CD4-positive, alpha-beta T cell treated with Interleukin-15 for 4 hours (primary cell): ENCODE data around the gene SLC35A5.
"Not testable (repeated sequence)": the region's sequence is repeated elsewhere in the genome, so short reads cannot be mapped to it uniquely, and the experiment has no call there.

Experiments used
- DNase-seq: peaks from one replicate; pipeline ENCODE4 v3.0.0-alpha.2; 2020; ENCODE audit warnings: low spot score

SLC35A5 gene

GRCh38 chr3:112561734-112562529 is at the start of gene SLC35A5, which contains the start of gene ATG3:
TSS of gene SLC35A5 (plus strand) at chr3:112562045. CDS start at chr3:112563404, 1,359 bp downstream.
TSS of gene ATG3 (minus strand) at chr3:112561962. CDS start at chr3:112561528, 434 bp downstream.
- DNase-seq, result peak; percentile 99

GRCh38 chr3:112512320-112512719 is 49.5 kb upstream of the SLC35A5 start:
- no peak for DNase-seq

GRCh38 chr3:112514527-112515128 is 47.2 kb upstream of the SLC35A5 start:
- DNase-seq, result peak; percentile 13

GRCh38 chr3:112518970-112519369 is 42.9 kb upstream of the SLC35A5 start:
- not testable (repeated sequence) for DNase-seq

- peak; percentile 74 for DNase-seq
Measured at GRCh38 chr3:112519424-112520001, 42.3 kb upstream of the SLC35A5 start.

- DNase-seq, result not testable (repeated sequence)
Measured at GRCh38 chr3:112524127-112524526, 37.7 kb upstream of the SLC35A5 start.

GRCh38 chr3:112530573-112530972 is 31.3 kb upstream of the SLC35A5 start:
- no peak for DNase-seq

- peak; percentile 49 for DNase-seq
Measured at GRCh38 chr3:112531358-112531781, 30.5 kb upstream of the SLC35A5 start.

- no peak for DNase-seq
Measured at GRCh38 chr3:112539825-112540650, 21.8 kb upstream of the SLC35A5 start.

- no peak for DNase-seq
Measured at GRCh38 chr3:112546216-112546759, 15.6 kb upstream of the SLC35A5 start.

GRCh38 chr3:112550859-112551258 is 11.0 kb upstream of the SLC35A5 start:
- no peak for DNase-seq

GRCh38 chr3:112555535-112556170 is 6.2 kb upstream of the SLC35A5 start:
- DNase-seq, result no peak

- DNase-seq, result no peak
Measured at GRCh38 chr3:112557976-112558375, 3.9 kb upstream of the SLC35A5 start.

- DNase-seq, result no peak
Measured at GRCh38 chr3:112560307-112560706, 1.5 kb upstream of the SLC35A5 start.

GRCh38 chr3:112560721-112561483 is 943 bp upstream of the SLC35A5 start:
- peak; percentile 58 for DNase-seq

GRCh38 chr3:112561484-112561733 is 436 bp upstream of the SLC35A5 start:
- DNase-seq, result no peak

- not testable (repeated sequence) for DNase-seq
Measured at GRCh38 chr3:112564247-112564939, 2.5 kb downstream of the SLC35A5 start.

- DNase-seq, result no peak
Measured at GRCh38 chr3:112564940-112565305, 3.1 kb downstream of the SLC35A5 start.

GRCh38 chr3:112568642-112569041 is 6.8 kb downstream of the SLC35A5 start:
- DNase-seq, result no peak

GRCh38 chr3:112569265-112569664 is 7.4 kb downstream of the SLC35A5 start:
- no peak for DNase-seq
